ENCODE measurements around the gene LTBP4. TPM values are rescaled to one million over a fixed set of nuclear protein-coding genes. Genes with fewer than 3 reads are reported as not detected.

Gene LTBP4
- total RNA-seq, 1 experiment from 2014 or later: 75.4 TPM

- H3K36me3 ChIP-seq (ENCODE audit: control insufficient read depth, insufficient read depth, low read length): no peaks in the 10 kb centered on the region
- H3K27me3 ChIP-seq (ENCODE audit: control insufficient read depth, insufficient read depth, low read length): no peaks in the 10 kb centered on the region
- BruUV-seq (replicated peaks): no TSS peak
- H3K9me3 ChIP-seq (ENCODE audit: control insufficient read depth, insufficient read depth, low read depth, low read length): no peaks in the 10 kb centered on the region
- no peak for TF ChIP-seq POLR2AphosphoS5 (IDR thresholded peaks at IDR 0.05; ENCODE audit: low read depth, low read length)
- no peak for TF ChIP-seq TCF7L2 (IDR thresholded peaks at IDR 0.05; ENCODE audit: low read depth, low read length)
- no peak for TF ChIP-seq SIN3A (IDR thresholded peaks at IDR 0.05; ENCODE audit: borderline replicate concordance, insufficient read depth, low read depth, low read length)
- no peak for TF ChIP-seq CTCF (IDR thresholded peaks at IDR 0.05)
- TF ChIP-seq, protein P1, sequence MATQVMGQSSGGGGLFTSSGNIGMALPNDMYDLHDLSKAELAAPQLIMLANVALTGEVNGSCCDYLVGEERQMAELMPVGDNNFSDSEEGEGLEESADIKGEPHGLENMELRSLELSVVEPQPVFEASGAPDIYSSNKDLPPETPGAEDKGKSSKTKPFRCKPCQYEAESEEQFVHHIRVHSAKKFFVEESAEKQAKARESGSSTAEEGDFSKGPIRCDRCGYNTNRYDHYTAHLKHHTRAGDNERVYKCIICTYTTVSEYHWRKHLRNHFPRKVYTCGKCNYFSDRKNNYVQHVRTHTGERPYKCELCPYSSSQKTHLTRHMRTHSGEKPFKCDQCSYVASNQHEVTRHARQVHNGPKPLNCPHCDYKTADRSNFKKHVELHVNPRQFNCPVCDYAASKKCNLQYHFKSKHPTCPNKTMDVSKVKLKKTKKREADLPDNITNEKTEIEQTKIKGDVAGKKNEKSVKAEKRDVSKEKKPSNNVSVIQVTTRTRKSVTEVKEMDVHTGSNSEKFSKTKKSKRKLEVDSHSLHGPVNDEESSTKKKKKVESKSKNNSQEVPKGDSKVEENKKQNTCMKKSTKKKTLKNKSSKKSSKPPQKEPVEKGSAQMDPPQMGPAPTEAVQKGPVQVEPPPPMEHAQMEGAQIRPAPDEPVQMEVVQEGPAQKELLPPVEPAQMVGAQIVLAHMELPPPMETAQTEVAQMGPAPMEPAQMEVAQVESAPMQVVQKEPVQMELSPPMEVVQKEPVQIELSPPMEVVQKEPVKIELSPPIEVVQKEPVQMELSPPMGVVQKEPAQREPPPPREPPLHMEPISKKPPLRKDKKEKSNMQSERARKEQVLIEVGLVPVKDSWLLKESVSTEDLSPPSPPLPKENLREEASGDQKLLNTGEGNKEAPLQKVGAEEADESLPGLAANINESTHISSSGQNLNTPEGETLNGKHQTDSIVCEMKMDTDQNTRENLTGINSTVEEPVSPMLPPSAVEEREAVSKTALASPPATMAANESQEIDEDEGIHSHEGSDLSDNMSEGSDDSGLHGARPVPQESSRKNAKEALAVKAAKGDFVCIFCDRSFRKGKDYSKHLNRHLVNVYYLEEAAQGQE (IDR thresholded peaks at IDR 0.05; ENCODE audit: insufficient read depth in 1 of 2, low read depth in 2 of 2, low read length in 1 of 2): no peak
- H3K27ac ChIP-seq (ENCODE audit: low read length): no peak overlapping the region
- H3K4me3 ChIP-seq (ENCODE audit: low read depth in 2 of 2, low read length in 2 of 2): no peak overlapping the region
- intact Hi-C loops (cut with micrococcal nuclease; ENCODE audit: unreplicated experiment) (no loop called here), in situ Hi-C loops (cut with HindIII; ENCODE audit: low pct_unique_long_range_greater_than_20kb, low sequenced_read_pairs) (no loop called here)
- ChIA-PET POLR2A (interaction anchor here (0.6 to 0.7 kb wide), 2 partner anchors 8 to 43 kb away, joined by 3 read pairs; no protein-coding TSS in a partner anchor), CTCF (interaction anchor here (0.6 kb wide), 1 partner anchor 25 kb away, joined by 7 read pairs; no protein-coding TSS in a partner anchor)
- ATAC-seq (no peak), DNase-seq (ENCODE audit: low read depth, low spot score) (no peak)
- H3K4me1 ChIP-seq (ENCODE audit: control insufficient read depth, insufficient read depth, low read length): peaks cover 5% of the 10 kb centered on the region; the same call in 1 of the 2 replicates
Observed at GRCh38 chr19:40565355-40565754, 35.8 kb upstream of the LTBP4 start.

GRCh38 chr19:40565910-40566495, 35.2 kb upstream of the LTBP4 start:
- intact Hi-C loops (cut with micrococcal nuclease; ENCODE audit: unreplicated experiment) (no loop called here), in situ Hi-C loops (cut with HindIII; ENCODE audit: low pct_unique_long_range_greater_than_20kb, low sequenced_read_pairs) (no loop called here)
- Histone ChIP-seq H3K4me1 (ENCODE audit: control insufficient read depth, insufficient read depth, low read length) (peaks cover 5% of the 10 kb centered on the region; the same call in 1 of the 2 replicates), H3K36me3 (ENCODE audit: control insufficient read depth, insufficient read depth, low read length) (no peaks in the 10 kb centered on the region), H3K4me3 (ENCODE audit: low read depth in 2 of 2, low read length in 2 of 2) (no peak overlapping the region), H3K27ac (ENCODE audit: low read length) (no peak overlapping the region), H3K27me3 (ENCODE audit: control insufficient read depth, insufficient read depth, low read length) (no peaks in the 10 kb centered on the region), H3K9me3 (ENCODE audit: control insufficient read depth, insufficient read depth, low read depth, low read length) (no peaks in the 10 kb centered on the region)
- DNase-seq (ENCODE audit: low read depth, low spot score): no peak
- TF ChIP-seq TCF7L2 (IDR thresholded peaks at IDR 0.05; ENCODE audit: low read depth, low read length) (no peak), SIN3A (IDR thresholded peaks at IDR 0.05; ENCODE audit: borderline replicate concordance, insufficient read depth, low read depth, low read length) (no peak), POLR2AphosphoS5 (IDR thresholded peaks at IDR 0.05; ENCODE audit: low read depth, low read length) (no peak), CTCF (IDR thresholded peaks at IDR 0.05) (no peak)
- TF ChIP-seq, protein P1 (IDR thresholded peaks at IDR 0.05; ENCODE audit: insufficient read depth in 1 of 2, low read depth in 2 of 2, low read length in 1 of 2): no peak
- POLR2A ChIA-PET: interaction anchor here (0.6 kb wide), 1 partner anchor 43 kb away, joined by 3 read pairs; no protein-coding TSS in a partner anchor
- CTCF ChIA-PET: interaction anchor here (0.6 kb wide), 1 partner anchor 25 kb away, joined by 7 read pairs; no protein-coding TSS in a partner anchor
- no TSS peak for BruUV-seq (replicated peaks)
- ATAC-seq: no peak
